WTC11 (cell line): ENCODE data around the gene FAM174B.

Source experiments
- CTCF ChIP-seq: fragments of 200-600 bp; IDR thresholded peaks from 2 replicates; pipeline ENCODE4 v1.8.0; 2022; ENCODE audit warnings: antibody characterized with exemption
- ELF4 ChIP-seq: sonication (generic); formaldehyde crosslinking; IDR thresholded peaks from 2 replicates; pipeline ENCODE4 v1.8.1; 2022; ENCODE audit warnings: low read depth, mild to moderate bottlenecking, moderate library complexity, missing genetic modification reagents
- IRF1 ChIP-seq: sonication (generic); formaldehyde crosslinking; IDR thresholded peaks from 2 replicates; pipeline ENCODE4 v1.8.0; 2023; ENCODE audit warnings: missing genetic modification reagents
- MXD4 ChIP-seq: fragments of 250-450 bp; sonication (Bioruptor Pico); IDR thresholded peaks from 2 replicates; pipeline ENCODE4 v1.8.0; 2021; ENCODE audit warnings: mild to moderate bottlenecking, moderate library complexity, borderline replicate concordance
- MYBL2 ChIP-seq: sonication (generic); formaldehyde crosslinking; IDR thresholded peaks from 2 replicates; pipeline ENCODE4 v1.8.1; 2023; ENCODE audit warnings: mild to moderate bottlenecking, moderate library complexity, missing genetic modification reagents
- STAT6 ChIP-seq: sonication (generic); formaldehyde crosslinking; conservative IDR thresholded peaks from 2 replicates; pipeline ENCODE4 v1.8.1; 2023; ENCODE audit warnings: mild to moderate bottlenecking, low read depth, missing genetic modification reagents, moderate library complexity
- TEAD4 ChIP-seq: sonication (generic); formaldehyde crosslinking; IDR thresholded peaks from 2 replicates; pipeline ENCODE4 v1.8.0; 2022; ENCODE audit warnings: mild to moderate bottlenecking, missing genetic modification reagents
- TF ChIP-seq, protein P1 (sequence below): sonication (generic); formaldehyde crosslinking; IDR thresholded peaks from 2 replicates; pipeline ENCODE4 v1.8.1; 2023; ENCODE audit warnings: mild to moderate bottlenecking, missing genetic modification reagents, moderate library complexity
- TF ChIP-seq, protein P2 (sequence below): sonication (generic); formaldehyde crosslinking; IDR thresholded peaks from 2 replicates; pipeline ENCODE4 v1.8.0; 2022; ENCODE audit warnings: missing genetic modification reagents

GRCh38 chr15:92693691-92694331 lies 38.2 kb upstream of the FAM174B start:
- TF ChIP-seq STAT6 (CRISPR knock-in tag) (no peak), CTCF (no peak), MYBL2 (no peak), ELF4 (CRISPR knock-in tag) (no peak), MXD4 (CRISPR knock-in tag) (no peak), TEAD4 (no peak), IRF1 (CRISPR knock-in tag) (no peak)
- TF ChIP-seq, protein P1, sequence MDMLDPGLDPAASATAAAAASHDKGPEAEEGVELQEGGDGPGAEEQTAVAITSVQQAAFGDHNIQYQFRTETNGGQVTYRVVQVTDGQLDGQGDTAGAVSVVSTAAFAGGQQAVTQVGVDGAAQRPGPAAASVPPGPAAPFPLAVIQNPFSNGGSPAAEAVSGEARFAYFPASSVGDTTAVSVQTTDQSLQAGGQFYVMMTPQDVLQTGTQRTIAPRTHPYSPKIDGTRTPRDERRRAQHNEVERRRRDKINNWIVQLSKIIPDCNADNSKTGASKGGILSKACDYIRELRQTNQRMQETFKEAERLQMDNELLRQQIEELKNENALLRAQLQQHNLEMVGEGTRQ (CRISPR knock-in tag): no peak
- TF ChIP-seq, protein P2, sequence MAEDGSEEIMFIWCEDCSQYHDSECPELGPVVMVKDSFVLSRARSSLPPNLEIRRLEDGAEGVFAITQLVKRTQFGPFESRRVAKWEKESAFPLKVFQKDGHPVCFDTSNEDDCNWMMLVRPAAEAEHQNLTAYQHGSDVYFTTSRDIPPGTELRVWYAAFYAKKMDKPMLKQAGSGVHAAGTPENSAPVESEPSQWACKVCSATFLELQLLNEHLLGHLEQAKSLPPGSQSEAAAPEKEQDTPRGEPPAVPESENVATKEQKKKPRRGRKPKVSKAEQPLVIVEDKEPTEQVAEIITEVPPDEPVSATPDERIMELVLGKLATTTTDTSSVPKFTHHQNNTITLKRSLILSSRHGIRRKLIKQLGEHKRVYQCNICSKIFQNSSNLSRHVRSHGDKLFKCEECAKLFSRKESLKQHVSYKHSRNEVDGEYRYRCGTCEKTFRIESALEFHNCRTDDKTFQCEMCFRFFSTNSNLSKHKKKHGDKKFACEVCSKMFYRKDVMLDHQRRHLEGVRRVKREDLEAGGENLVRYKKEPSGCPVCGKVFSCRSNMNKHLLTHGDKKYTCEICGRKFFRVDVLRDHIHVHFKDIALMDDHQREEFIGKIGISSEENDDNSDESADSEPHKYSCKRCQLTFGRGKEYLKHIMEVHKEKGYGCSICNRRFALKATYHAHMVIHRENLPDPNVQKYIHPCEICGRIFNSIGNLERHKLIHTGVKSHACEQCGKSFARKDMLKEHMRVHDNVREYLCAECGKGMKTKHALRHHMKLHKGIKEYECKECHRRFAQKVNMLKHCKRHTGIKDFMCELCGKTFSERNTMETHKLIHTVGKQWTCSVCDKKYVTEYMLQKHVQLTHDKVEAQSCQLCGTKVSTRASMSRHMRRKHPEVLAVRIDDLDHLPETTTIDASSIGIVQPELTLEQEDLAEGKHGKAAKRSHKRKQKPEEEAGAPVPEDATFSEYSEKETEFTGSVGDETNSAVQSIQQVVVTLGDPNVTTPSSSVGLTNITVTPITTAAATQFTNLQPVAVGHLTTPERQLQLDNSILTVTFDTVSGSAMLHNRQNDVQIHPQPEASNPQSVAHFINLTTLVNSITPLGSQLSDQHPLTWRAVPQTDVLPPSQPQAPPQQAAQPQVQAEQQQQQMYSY (CRISPR knock-in tag): no peak
